Caki2 (cell line): ENCODE data around the gene SUFU. TPM values are rescaled to one million over a fixed set of nuclear protein-coding genes. Genes with fewer than 3 reads are reported as not detected.

Experiments used
- DNase-seq: peaks from one replicate; pipeline ENCODE4 v3.0.0-alpha.2; 2015; ENCODE audit warnings: low read depth
- in situ Hi-C: cut with HindIII; loops from 2 replicates; pipeline ENCODE4 v1.10.0; 2016; ENCODE audit warnings: low sequenced_read_pairs, low pct_unique_long_range_greater_than_20kb, mixed read lengths
- total RNA-seq: library from RNA; depleted of rRNA; stranded (reverse); fragments of >200 nt; shearing (Covaris generic); gene quantifications from 2 replicates; pipeline ENCODE4 v1.2.3, GENCODE V29; 2014; ENCODE audit warnings: low replicate concordance

SUFU gene
- total RNA-seq, 1 experiment from 2014 or later: 2.9 TPM

DNA sequence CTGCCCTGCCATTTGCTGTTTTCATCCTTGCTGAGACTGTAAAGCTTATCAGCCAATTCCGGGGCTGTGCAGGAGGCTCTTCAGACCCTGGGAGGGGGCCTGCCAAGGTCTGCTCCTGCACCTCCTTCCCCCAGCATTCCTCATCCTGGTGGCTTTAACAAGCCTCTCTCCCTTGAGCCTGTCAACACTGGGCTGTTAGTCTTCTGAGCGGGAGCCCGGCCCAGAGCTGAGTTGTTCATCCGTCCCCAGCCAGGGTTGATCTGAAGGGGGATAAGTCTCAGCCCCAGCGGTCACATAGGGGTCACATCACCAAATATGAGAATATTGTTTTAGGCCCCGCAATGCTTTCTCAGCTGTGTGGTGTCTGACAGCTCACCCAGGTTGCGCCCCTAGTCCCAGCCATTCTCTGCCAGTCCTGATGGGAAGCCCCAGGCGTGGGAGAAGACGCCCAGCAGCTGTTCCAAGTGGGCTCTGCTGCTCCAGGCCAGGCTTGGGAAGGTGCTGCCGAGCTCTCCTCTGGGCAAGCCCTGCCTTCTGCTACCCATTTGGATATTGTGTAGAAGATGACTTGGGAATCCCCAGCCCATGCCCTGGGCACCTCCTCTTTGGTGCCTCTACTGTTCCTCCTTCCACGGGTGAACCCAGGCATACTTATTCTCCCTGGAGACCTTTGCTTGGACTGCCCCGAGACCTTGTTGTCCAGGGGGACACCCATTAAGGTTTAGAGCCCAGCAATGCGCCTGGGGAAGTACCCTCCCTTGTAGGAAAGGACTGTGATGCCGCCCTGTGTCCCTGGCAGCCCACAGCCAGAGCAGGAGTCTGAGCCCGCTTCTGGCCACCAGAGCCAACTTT is 117.0 kb downstream of the SUFU start:
- no peak for DNase-seq
- in situ Hi-C loops: no loop called here

DNA sequence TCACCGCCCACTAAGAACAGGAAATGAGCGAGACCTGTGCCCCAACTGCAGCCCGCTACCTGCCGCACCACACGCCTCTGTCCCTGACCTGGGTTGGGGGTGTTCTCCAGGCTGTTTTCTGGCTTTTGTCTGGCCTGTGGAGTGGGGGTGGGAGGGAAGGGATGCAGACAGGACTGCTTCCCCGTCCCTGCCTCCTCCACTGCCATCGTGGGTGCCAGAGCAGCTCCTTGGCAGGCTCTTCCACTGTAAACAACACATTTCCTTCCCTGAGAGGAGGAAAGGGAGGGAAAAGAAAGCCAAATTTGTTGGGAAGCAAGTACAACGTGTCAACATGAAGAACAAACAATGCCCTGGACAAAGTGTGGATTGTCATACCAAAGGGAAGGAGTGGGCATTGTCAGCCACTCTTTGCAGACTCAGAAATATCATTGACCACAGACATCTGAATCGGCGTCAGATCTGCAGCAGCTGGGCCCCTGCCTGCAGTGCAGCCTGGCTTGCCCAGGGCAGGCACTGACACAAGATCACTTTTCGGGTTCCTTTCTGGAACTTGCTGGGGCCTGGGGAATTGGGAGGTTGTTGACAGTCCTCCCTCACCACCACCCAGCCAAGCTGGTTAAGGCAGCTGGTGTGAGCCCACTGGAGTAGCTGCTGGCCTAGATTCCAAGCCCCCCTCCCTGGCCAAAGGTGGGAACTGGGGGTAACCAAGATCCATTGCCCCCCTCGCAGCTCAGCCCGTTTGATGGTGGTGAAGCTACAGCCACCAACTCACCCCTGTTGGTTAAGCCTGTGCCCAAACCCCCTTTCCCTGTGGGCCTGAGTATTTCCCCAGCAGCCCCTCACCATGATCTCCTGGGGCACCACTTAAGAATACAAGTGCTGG is 117.9 kb downstream of the SUFU start:
- in situ Hi-C loops: no loop called here
- no peak for DNase-seq

DNA sequence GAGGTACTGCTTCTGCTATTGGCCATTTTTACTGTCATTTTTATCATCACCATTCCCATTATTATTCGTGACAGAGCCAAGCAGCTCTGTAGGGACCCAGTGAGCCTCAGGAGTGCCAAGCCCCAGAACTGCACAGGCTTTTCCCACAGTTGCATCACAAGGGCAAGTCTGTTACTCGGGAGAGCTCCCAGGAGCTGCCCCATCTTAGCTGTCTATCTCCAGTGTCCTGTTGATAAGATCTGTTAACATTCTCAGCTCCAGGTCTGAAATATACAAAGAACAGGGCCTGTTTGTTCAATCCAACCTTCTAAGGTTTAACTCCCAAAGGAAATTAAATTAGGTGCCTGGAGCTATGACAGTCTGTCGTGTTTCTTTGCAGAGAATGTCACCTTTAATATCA is 120.3 kb downstream of the SUFU start:
- in situ Hi-C loops: no loop called here
- no peak for DNase-seq

DNA sequence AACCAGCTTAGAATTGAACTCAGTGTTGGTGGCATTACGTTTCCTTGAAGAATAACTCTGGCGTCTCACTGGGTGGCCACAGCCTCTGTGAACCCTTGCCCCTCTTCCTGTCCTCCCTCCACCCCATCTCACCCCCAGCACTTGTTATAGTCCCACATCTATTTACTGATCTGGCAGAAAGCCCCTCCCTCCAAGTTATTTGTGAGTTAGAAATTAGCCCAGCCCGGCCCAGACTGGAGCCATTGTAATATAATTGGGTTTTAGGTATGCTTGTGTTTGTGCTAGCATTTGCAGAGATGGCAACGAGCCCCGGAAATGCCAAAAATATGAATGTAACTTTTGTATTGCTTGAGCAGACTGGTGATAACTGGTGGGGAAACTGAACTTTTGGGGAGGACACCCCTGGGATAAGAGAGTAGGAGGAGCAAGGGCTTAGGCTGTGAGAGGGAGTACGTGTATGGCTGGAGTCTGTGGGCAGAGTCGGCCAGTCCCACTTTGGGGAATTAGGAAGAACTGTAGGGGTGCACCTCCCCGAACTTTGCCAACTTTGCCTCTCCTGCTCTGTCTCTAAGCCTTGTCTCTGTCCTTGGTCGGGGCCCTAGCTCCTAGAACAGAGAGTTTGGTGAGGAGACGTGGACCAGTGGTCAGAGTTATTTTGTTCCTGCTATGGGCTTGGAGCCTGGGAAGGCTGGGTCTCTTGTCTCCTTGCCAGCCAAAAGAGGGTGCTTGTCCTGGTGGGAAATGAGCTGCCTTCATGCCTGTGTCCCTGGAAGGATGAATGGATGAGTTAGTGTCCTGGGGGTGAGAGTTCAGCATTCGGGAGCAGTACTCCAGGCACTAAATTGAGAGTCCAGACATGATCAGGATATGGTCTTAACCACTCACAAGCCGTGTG is 121.2 kb downstream of the SUFU start:
- in situ Hi-C loops: no loop called here

DNA sequence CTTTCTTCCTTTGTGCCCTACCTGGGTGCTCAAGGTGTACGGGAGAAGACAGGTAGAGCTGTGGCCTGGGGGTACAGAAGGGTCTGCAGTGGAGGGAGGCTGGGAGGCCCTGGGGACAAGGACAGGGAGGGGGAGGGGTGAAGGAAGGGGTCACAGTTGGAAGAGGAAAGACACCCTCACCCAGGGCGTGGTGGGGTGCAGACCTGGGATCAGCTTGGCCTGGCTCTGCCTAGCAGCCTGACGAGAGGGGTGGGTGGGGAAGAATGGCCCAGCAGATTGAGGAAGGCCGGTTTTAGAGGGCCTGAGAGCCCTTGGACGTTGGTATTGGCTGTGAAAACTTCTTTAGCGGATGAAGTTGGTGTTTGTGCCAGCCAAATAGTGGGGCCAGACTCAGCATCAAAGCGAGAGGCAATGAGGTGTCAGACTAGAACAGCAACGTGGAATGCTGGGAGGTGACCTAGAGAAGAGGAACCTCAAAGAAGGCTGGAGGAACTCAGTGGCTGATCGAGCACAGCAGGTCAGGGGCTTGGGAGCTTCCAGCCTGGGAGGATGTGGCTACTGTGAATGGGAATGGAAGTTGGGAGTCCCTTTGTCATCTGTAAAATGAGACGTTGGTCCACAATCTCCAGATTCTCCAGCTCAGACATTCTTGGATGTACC is 122.4 kb downstream of the SUFU start:
- in situ Hi-C loops: no loop called here
- no peak for DNase-seq

More for the DNA sequence above, 121.2 kb downstream of the SUFU start:
- DNase-seq: no peak

DNA sequence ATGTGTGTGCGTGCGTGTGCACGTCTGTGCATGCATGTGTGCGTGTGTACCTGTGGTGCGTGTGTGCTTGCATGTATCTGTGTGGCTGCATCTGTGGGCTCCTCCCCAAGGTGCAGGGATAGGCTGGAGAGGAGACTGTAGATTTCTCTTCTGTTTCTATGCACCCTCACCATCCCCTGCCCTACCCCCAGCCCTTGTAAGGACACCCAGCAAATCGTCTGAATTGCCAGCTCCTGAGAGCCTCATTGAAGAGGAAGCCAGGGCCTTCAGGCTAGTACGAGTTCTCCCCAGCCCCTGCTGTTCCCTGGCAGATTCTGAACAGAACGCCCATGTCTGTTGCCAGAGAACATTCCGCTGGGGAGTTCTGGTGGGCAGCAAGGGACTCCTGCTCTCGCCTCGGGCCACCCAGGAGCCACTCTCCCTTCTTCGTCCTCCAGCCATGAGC is 123.5 kb downstream of the SUFU start:
- DNase-seq: no peak
- in situ Hi-C loops: no loop called here

DNA sequence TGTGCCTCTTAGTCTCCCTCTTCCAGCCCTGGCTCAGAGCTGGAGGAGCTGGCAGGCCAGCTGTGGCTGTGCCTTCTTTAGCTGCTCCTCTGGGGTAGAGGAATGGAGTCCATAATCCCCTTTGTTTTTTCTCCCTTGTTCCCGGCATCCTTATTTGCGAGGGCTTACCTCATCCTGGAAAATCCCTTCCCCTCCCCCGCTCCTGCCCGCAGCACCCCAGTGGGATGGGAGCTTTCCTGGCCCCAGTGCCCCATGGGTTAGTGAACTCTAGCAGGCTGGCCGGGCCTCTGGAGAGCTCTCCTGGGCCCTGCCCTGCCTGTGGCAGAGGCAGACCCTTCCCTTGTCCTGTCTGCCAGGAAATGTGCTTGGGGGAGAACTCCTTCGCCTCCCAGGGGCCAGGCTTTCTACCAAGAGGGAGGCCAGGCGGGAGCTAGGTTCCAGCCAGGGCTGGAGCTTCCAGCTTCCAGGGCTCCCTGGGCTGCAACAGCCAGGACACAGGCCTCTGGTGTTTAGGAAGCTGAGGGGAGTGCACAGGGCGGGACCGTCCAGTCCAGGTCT is 124.0 kb downstream of the SUFU start:
- in situ Hi-C loops: no loop called here

DNA sequence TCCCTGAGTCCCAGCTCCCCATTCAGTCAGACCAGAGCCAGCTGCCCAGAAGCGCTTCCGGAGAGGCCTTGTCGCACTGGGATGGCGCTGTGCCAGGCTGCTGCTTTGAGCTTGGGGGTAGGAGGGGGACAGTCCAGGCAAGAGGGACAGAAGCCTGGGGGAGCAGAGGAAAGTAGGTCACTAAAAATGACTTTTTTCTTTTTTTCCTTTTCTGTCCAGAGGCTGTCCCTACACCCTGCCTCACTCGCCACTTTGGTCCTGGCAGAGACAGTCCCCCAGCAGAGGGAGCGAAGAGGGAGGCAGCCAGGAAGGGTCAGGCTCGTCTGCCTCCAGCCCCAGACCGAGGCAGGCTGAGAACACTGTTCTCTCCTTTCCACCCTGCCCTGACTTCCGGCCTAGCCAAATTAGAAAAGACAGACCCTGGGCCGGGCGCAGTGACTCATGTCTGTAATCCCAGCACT is 124.7 kb downstream of the SUFU start:
- no peak for DNase-seq

More for the DNA sequence above, 124.0 kb downstream of the SUFU start:
- peak; percentile 64 for DNase-seq

DNA sequence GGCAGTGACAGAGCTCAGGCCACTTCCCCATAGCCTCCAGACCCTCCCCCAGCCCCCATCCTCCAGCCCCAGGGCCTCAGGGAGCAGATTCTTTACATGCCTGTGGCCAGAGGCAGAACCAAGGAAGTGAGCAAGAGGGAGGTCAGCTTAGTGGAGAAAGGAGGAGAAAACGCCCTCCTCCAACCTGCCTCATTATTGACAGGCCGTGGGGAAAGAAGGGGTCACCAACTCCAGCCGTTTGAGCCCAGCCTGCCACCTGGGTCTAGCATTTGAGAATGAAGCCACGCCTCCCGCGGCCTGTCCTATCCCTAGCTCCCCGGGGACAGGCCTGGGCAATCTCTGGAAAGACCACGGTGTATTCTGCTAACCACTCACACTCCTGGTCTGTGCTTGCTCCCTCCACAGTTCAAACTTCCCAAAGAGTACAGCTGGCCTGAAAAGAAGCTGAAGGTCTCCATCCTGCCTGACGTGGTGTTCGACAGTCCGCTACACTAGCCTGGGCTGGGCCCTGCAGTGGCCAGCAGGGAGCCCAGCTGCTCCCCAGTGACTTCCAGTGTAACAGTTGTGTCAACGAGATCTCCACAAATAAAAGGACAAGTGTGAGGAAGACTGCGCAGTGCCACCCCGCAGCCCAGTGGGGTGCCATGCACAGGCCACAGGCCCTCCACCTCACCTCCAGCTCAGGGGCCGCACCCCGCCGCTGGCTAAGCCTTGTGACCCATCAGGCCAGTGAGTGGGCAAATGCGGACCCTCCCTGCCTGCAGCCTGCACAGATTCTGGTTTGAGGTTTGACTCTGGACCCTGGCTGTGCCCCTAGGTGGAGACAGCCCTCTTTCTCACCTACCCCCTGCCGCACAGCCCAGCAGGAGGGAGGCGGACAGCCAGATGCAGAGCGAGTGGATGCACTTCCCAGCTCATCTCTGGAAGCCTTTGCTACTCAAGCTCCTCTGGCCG is 126.2 kb downstream of the SUFU start:
- peak; percentile 93 for DNase-seq
- in situ Hi-C loops: no loop called here

More for the DNA sequence above, 124.7 kb downstream of the SUFU start:
- in situ Hi-C loops: no loop called here

DNA sequence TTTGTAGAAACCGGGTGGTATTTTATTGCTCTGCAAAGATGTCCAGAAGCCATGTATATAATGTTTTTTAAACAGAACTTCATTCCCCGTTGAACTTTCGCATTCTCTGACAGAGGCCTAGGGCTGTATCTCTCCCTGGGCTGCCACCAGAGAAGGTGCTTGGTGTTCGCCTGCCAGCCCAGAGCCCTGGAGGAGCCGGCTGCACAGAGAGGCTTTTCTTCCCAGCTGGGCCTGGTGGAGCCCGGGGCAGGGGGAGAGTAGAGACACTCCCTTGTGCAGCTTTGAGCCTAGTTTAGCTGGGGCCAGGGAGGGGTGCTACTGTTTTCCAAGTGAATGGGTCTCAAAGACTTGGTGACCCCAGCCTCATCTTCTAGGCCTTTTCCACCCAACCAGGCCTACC is 126.9 kb downstream of the SUFU start:
- in situ Hi-C loops: no loop called here
- no peak for DNase-seq

DNA sequence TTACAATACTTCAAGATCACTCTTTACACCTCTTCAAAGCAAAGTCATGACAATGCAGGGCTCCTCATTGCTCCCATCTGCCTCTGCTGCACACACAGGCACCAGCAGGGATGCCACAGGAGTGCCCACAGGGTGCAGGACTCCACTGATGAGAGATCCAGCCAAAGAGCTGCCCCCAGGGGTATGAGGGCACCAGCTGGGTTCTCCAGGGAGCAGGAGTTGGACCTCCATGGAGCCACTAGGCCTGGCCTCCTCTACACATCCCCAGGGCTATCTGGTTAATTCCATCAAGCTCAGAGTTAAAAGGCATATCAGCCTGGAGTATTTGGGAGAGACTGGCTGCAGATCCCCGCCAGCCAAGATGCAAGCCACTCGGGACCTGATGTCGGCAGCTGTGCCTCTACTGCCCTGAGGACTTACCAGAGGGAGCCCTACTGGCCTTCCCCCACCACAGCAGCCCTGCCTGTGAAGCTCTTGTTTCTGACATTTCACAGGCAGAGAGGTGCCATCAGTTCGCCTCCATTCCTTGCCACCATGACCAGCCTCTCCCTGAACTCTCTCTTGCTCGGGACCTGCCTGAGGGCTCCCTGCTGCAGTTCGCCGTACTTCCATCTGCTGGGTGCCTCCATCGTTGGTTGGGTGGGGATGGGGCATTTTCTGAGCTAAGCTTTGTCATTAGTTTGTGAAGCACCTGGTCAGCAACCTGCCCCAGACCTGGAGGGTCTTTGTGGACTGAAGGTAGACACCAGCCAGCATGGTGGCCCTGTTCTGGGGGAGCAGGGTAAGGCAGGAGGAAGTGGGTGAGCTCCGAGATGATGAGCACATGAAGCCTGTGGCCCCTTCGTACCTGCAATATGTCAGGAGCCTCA is 128.0 kb downstream of the SUFU start:
- no peak for DNase-seq
- in situ Hi-C loops: no loop called here

DNA sequence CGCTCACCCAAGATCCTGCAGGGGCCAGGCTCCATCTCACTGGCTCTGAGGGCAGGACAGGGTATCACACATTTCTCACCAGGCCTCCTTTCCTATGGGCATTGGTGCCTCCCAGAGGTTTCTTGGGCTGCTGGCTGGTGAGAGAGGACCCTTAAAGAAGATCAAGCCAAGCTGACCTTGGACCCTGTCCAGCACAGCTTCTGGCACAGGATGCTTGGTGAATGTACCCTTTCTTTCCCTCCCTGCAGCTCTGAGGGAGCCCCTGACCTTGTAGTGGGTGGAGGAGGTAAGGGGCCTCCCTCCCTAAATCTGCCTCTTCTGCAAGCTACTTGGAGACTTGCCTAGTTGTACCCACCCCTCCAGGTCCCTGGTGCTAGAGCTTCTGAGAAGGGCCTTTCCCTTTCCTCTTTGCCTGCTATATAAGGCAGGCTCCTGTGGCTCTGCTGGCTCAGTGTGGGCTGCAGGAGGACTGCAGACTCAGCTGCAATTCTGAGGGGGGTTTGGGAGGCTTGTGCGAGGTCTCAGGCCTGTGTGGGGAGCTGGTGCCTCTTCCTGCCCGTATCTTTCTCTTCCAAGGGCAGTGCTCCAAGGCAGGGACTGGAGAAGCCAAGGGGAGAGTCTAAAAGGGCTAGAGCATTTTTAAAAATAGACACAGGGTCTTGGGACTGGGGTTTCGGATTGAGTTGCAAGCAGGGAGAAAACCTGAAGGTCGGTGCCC is 128.8 kb downstream of the SUFU start:
- in situ Hi-C loops: no loop called here
- DNase-seq: no peak

DNA sequence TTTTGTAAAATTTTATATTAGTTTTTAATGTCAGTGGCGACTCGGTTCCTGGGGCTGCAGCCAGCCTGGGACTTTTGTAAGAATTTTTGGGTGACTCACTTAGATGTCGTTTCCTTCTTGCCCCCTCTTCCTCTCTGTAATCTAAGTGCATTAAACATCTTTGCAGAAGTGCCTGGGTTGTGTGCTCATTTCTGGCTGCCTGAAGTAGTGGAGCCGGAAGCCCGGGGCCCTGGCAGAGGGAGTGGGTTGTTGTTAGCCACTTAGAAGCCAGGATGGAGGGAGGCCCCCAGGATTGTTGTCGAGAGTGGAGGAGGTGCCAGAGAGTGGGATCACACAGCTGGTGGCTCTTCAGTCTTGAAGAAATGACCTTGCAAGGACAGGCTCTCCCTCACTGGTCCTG is 129.5 kb downstream of the SUFU start:
- in situ Hi-C loops: no loop called here

DNA sequence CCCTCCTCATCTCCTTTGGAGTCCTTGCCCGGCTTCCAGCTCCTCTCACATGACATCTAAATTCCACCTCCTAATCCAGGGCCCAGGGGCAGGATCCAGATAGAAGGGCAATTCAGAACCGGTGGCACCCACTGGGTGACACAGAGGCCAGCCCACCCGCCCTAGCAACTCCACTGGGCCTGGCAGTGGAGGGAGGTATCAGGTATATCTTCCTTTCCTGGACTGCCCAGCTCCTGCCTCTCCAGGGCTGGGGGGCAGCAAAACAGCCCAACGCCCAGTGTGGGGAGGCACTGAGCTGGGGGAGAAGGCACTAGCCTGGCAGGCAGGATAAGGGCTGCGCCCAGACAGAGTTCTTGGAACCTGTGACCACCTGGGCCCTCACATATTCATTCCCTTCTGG is 130.1 kb downstream of the SUFU start:
- no peak for DNase-seq
- in situ Hi-C loops: no loop called here

More for the DNA sequence above, 129.5 kb downstream of the SUFU start:
- DNase-seq: no peak

DNA sequence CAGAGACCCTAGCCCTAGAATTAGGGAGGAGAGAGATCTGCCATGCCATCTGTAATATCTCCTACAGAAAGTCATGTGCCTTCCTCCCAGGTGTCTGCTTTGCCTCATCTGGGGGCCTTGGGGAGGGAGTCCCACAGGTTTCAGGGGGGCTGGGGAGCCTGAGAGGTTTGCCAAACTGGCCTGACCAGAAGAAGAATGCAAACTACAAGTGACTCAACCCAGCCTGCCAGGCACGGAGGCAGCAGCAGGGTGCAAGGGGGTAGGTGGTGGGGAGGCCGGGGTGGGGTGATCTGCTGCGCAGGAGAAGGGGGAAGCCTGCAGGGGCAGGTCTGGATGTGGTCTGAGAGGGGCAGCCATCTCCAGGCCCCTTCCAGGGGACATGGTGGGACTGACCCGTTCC is 130.9 kb downstream of the SUFU start:
- in situ Hi-C loops: no loop called here
- DNase-seq: no peak
